ENCODE measurements around the gene JOSD2.

DNA sequence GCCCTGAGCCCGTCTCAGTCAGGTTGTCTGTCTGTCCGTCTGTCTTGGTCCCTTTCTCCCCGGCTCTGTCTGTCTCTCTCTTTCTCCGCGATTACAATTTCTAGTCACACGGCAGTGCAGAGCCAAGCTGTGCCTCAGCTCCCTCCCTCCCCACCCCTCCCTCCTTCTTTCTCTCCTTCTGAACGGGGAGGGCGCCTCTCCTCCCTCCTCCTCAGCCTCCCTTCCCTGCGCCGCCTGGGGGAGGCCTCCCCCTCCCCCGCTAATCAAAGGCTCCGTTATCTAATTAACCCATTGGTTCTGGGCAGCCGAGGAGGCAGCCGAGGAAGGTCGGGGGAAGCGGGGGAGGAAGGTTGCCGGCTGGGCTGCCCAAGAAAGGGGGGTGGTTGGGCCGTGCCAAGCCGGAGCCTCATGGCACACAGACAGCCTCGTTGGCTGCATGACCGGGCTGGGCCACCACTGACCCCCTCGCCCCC is 40.8 kb upstream of the JOSD2 start:
- TF ChIP-seq, protein P1, sequence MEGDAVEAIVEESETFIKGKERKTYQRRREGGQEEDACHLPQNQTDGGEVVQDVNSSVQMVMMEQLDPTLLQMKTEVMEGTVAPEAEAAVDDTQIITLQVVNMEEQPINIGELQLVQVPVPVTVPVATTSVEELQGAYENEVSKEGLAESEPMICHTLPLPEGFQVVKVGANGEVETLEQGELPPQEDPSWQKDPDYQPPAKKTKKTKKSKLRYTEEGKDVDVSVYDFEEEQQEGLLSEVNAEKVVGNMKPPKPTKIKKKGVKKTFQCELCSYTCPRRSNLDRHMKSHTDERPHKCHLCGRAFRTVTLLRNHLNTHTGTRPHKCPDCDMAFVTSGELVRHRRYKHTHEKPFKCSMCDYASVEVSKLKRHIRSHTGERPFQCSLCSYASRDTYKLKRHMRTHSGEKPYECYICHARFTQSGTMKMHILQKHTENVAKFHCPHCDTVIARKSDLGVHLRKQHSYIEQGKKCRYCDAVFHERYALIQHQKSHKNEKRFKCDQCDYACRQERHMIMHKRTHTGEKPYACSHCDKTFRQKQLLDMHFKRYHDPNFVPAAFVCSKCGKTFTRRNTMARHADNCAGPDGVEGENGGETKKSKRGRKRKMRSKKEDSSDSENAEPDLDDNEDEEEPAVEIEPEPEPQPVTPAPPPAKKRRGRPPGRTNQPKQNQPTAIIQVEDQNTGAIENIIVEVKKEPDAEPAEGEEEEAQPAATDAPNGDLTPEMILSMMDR (conservative IDR thresholded peaks at IDR 0.05 in 1 of 2, IDR thresholded peaks at IDR 0.05 in 1 of 2; ENCODE audit: extremely low read depth in 1 of 2, insufficient read depth in 1 of 2, low read depth in 1 of 2, low read length in 2 of 2): no peak
- TF ChIP-seq EZH2 (IDR thresholded peaks at IDR 0.05; ENCODE audit: borderline replicate concordance, low read length): no peak
